GM21717 (cell line): ENCODE data around the gene CLSTN2.

Experiments
- ATAC-seq: cut with Tn5 transposase; IDR thresholded peaks from one replicate; pipeline ENCODE4 v1.9.1; 2021; ENCODE audit warnings: mild to moderate bottlenecking, moderate library complexity; ENCODE audit not compliant: unreplicated experiment

Gene CLSTN2

GRCh38 chr3:140223631-140224030 is 288.6 kb downstream of the CLSTN2 start:
- ATAC-seq = no peak

- ATAC-seq = no peak
These were observed 289.3 kb downstream of the CLSTN2 start for GRCh38 chr3:140224307-140224706.

- no peak for ATAC-seq
These were observed 291.0 kb downstream of the CLSTN2 start for GRCh38 chr3:140225996-140226395.

- no peak for ATAC-seq
These were observed 298.7 kb downstream of the CLSTN2 start for GRCh38 chr3:140233702-140234101.

- no peak for ATAC-seq
These were observed 299.3 kb downstream of the CLSTN2 start for GRCh38 chr3:140234256-140234655.

- no peak for ATAC-seq
These were observed 302.0 kb downstream of the CLSTN2 start for GRCh38 chr3:140236836-140237501.

- ATAC-seq = no peak
These were observed 303.8 kb downstream of the CLSTN2 start for GRCh38 chr3:140238646-140239314.

GRCh38 chr3:140242818-140243276 is 307.9 kb downstream of the CLSTN2 start:
- no peak for ATAC-seq

GRCh38 chr3:140243575-140243974 is 308.6 kb downstream of the CLSTN2 start:
- no peak for ATAC-seq

GRCh38 chr3:140244893-140245292 is 309.9 kb downstream of the CLSTN2 start:
- ATAC-seq = no peak

GRCh38 chr3:140246578-140246977 is 311.6 kb downstream of the CLSTN2 start:
- ATAC-seq = no peak

GRCh38 chr3:140247775-140248174 is 312.8 kb downstream of the CLSTN2 start:
- no peak for ATAC-seq

- ATAC-seq = no peak
These were observed 314.2 kb downstream of the CLSTN2 start for GRCh38 chr3:140249188-140249587.

- no peak for ATAC-seq
These were observed 315.2 kb downstream of the CLSTN2 start for GRCh38 chr3:140250010-140250855.

GRCh38 chr3:140250945-140251344 is 316.0 kb downstream of the CLSTN2 start:
- no peak for ATAC-seq

- ATAC-seq = no peak
These were observed 316.7 kb downstream of the CLSTN2 start for GRCh38 chr3:140251678-140252077.

- no peak for ATAC-seq
These were observed 318.0 kb downstream of the CLSTN2 start for GRCh38 chr3:140252812-140253656.

GRCh38 chr3:140258222-140258724 is 323.3 kb downstream of the CLSTN2 start:
- ATAC-seq = no peak

GRCh38 chr3:140265302-140265701 is 330.3 kb downstream of the CLSTN2 start:
- ATAC-seq = no peak

- no peak for ATAC-seq
These were observed 333.1 kb downstream of the CLSTN2 start for GRCh38 chr3:140268103-140268502.
